ENCODE measurements around the gene ZNF260.

Gene ZNF260

DNA sequence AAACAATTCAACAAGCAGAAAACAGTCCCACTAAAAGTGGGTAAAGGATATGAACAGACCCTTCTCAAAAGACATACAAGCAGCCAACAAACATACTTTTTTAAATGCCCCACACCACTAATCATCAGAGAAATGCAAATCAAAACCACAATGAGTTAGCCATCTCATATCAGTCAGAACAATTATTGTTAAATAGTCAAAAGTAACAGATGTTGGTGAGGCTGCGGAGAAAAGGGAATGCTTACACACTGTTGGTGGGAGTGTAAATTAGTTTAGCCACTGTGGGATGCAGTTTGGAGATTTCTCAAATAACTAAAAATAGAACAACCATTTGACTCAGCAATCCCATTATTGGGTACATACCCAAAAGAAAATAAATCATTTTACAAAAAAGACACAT, 36.3 kb upstream of the ZNF260 start:
- no peak overlapping the region for H3K4me2 ChIP-seq (ENCODE audit: insufficient read depth, low read length, poor library complexity, severe bottlenecking)
- no peak overlapping the region for H2BK5ac ChIP-seq (ENCODE audit: low read length)
- no peak overlapping the region for H3K23ac ChIP-seq (ENCODE audit: low read depth, low read length, poor library complexity)
- no peaks in the 10 kb centered on the region for H3K4me1 ChIP-seq (ENCODE audit: control insufficient read depth in 2 of 2, insufficient read depth in 1 of 2, low read depth in 1 of 2, low read length in 2 of 2)
- no CpG with 5 or more reads among the region's 1 CpG for WGBS, 2 donors (ENCODE audit: extremely low coverage in 2 of 2, insufficient read length in 2 of 2, insufficient replicate concordance in 1 of 2)
- H2BK15ac ChIP-seq (ENCODE audit: low read length): no peak overlapping the region
- H3K18ac ChIP-seq (ENCODE audit: low read length): no peak overlapping the region
- no peak overlapping the region for H3K14ac ChIP-seq (ENCODE audit: low read length)
- no peak overlapping the region for H3K27ac ChIP-seq (replicated peaks; ENCODE audit: low read length)
- H4K8ac ChIP-seq (ENCODE audit: low read depth, low read length): no peak overlapping the region
- no peak overlapping the region for H4K91ac ChIP-seq (ENCODE audit: low read depth, low read length, poor library complexity)
- no peaks in the 10 kb centered on the region for H3K27me3 ChIP-seq (ENCODE audit: control insufficient read depth in 3 of 3, insufficient read depth in 3 of 3, low read depth in 1 of 3, low read length in 3 of 3)
- no peak overlapping the region for H3K4ac ChIP-seq (ENCODE audit: low read length)
- no peak overlapping the region for H2BK12ac ChIP-seq (ENCODE audit: low read length)
- no peak overlapping the region for H3K4me3 ChIP-seq (ENCODE audit: low read length in 2 of 2)
- H3K9me3 ChIP-seq (replicated peaks in 1 of 2; ENCODE audit: control insufficient read depth in 2 of 2, insufficient read depth in 1 of 2, low read depth in 1 of 2, low read length in 2 of 2): peaks cover 17 to 85% of the 10 kb centered on the region in 2 donors
- no peak for DNase-seq (ENCODE audit: low spot score)
- H3K9ac ChIP-seq (ENCODE audit: low read depth, low read length, poor library complexity): no peak overlapping the region
- H2AK5ac ChIP-seq (ENCODE audit: low read depth, low read length): no peak overlapping the region
- no peak overlapping the region for H2AFZ ChIP-seq (ENCODE audit: low read length)
- peaks cover 2% of the 10 kb centered on the region for H3K79me1 ChIP-seq (ENCODE audit: low read depth, low read length)
- H3K36me3 ChIP-seq (replicated peaks in 1 of 2; ENCODE audit: control insufficient read depth in 2 of 2, insufficient read depth in 2 of 2, low read length in 2 of 2): peaks cover 11 to 38% of the 10 kb centered on the region in 2 donors
- no peak overlapping the region for H2BK120ac ChIP-seq (ENCODE audit: low read depth, low read length)

GRCh38 chr19:36547001-36547732, 19.1 kb upstream of the ZNF260 start:
- Histone ChIP-seq H3K4ac (ENCODE audit: low read length) (no peak overlapping the region), H4K91ac (ENCODE audit: low read depth, low read length, poor library complexity) (no peak overlapping the region), H3K27ac (replicated peaks; ENCODE audit: low read length) (no peak overlapping the region), H2BK15ac (ENCODE audit: low read length) (no peak overlapping the region), H2BK120ac (ENCODE audit: low read depth, low read length) (no peak overlapping the region), H3K27me3 (ENCODE audit: control insufficient read depth in 3 of 3, insufficient read depth in 3 of 3, low read depth in 1 of 3, low read length in 3 of 3) (no peaks in the 10 kb centered on the region), H3K4me2 (ENCODE audit: insufficient read depth, low read length, poor library complexity, severe bottlenecking) (no peak overlapping the region), H3K9me3 (replicated peaks in 1 of 2; ENCODE audit: control insufficient read depth in 2 of 2, insufficient read depth in 1 of 2, low read depth in 1 of 2, low read length in 2 of 2) (peaks cover 30 to 100% of the 10 kb centered on the region in 2 donors), H3K23ac (ENCODE audit: low read depth, low read length, poor library complexity) (no peak overlapping the region), H3K36me3 (replicated peaks in 1 of 2; ENCODE audit: control insufficient read depth in 2 of 2, insufficient read depth in 2 of 2, low read length in 2 of 2) (peaks cover 18 to 92% of the 10 kb centered on the region in 2 donors), H2AFZ (ENCODE audit: low read length) (no peak overlapping the region), H2BK12ac (ENCODE audit: low read length) (no peak overlapping the region), H3K4me1 (ENCODE audit: control insufficient read depth in 2 of 2, insufficient read depth in 1 of 2, low read depth in 1 of 2, low read length in 2 of 2) (no peaks in the 10 kb centered on the region), H3K79me1 (ENCODE audit: low read depth, low read length) (no peaks in the 10 kb centered on the region), H2AK5ac (ENCODE audit: low read depth, low read length) (no peak overlapping the region), H2BK5ac (ENCODE audit: low read length) (no peak overlapping the region), H4K8ac (ENCODE audit: low read depth, low read length) (no peak overlapping the region), H3K18ac (ENCODE audit: low read length) (no peak overlapping the region), H3K4me3 (ENCODE audit: low read length in 2 of 2) (no peak overlapping the region), H3K14ac (ENCODE audit: low read length) (no peak overlapping the region), H3K9ac (ENCODE audit: low read depth, low read length, poor library complexity) (no peak overlapping the region)
- DNase-seq (ENCODE audit: low spot score): no peak
- WGBS, 2 donors (ENCODE audit: extremely low coverage in 2 of 2, insufficient read length in 2 of 2, insufficient replicate concordance in 1 of 2): no CpG with 5 or more reads among the region's 5 CpGs

- no peak overlapping the region for H3K27ac ChIP-seq (replicated peaks; ENCODE audit: low read length)
- H3K23ac ChIP-seq (ENCODE audit: low read depth, low read length, poor library complexity): no peak overlapping the region
- H3K9me3 ChIP-seq (replicated peaks in 1 of 2; ENCODE audit: control insufficient read depth in 2 of 2, insufficient read depth in 1 of 2, low read depth in 1 of 2, low read length in 2 of 2): peaks cover 18 to 55% of the 10 kb centered on the region in 2 donors
- H2BK15ac ChIP-seq (ENCODE audit: low read length): no peak overlapping the region
- peak overlapping the region; percentile 77 for H3K14ac ChIP-seq (ENCODE audit: low read length)
- no peaks in the 10 kb centered on the region for H3K27me3 ChIP-seq (ENCODE audit: control insufficient read depth in 3 of 3, insufficient read depth in 3 of 3, low read depth in 1 of 3, low read length in 3 of 3)
- H3K4me2 ChIP-seq (ENCODE audit: insufficient read depth, low read length, poor library complexity, severe bottlenecking): peak overlapping the region; percentile 85
- no peak overlapping the region for H3K4ac ChIP-seq (ENCODE audit: low read length)
- no peak overlapping the region for H2AK5ac ChIP-seq (ENCODE audit: low read depth, low read length)
- peaks cover 4% of the 10 kb centered on the region for H3K79me1 ChIP-seq (ENCODE audit: low read depth, low read length)
- peak overlapping the region; percentile 58 to 99 for H3K4me3 ChIP-seq (ENCODE audit: low read length in 2 of 2)
- H2BK5ac ChIP-seq (ENCODE audit: low read length): peak overlapping the region; percentile 44
- WGBS, 2 donors (ENCODE audit: extremely low coverage in 2 of 2, insufficient read length in 2 of 2, insufficient replicate concordance in 1 of 2): no CpG with 5 or more reads among the region's 12 CpGs
- H3K4me1 ChIP-seq (ENCODE audit: control insufficient read depth in 2 of 2, insufficient read depth in 1 of 2, low read depth in 1 of 2, low read length in 2 of 2): peaks cover 0 to 4% of the 10 kb centered on the region in 2 donors
- H2BK12ac ChIP-seq (ENCODE audit: low read length): no peak overlapping the region
- DNase-seq (ENCODE audit: low spot score): no peak
- H3K18ac ChIP-seq (ENCODE audit: low read length): peak overlapping the region; percentile 46
- no peak overlapping the region for H2BK120ac ChIP-seq (ENCODE audit: low read depth, low read length)
- H2AFZ ChIP-seq (ENCODE audit: low read length): peak overlapping the region; percentile 87
- peak overlapping the region; percentile 93 for H3K9ac ChIP-seq (ENCODE audit: low read depth, low read length, poor library complexity)
- no peak overlapping the region for H4K8ac ChIP-seq (ENCODE audit: low read depth, low read length)
- H4K91ac ChIP-seq (ENCODE audit: low read depth, low read length, poor library complexity): no peak overlapping the region
- peaks cover 9 to 29% of the 10 kb centered on the region in 2 donors for H3K36me3 ChIP-seq (replicated peaks in 1 of 2; ENCODE audit: control insufficient read depth in 2 of 2, insufficient read depth in 2 of 2, low read length in 2 of 2)
These were observed 949 bp upstream of the ZNF260 start for GRCh38 chr19:36528921-36529518.

GRCh38 chr19:36527873-36528193, 238 bp downstream of the ZNF260 start:
- Histone ChIP-seq H3K79me1 (ENCODE audit: low read depth, low read length) (peaks cover 4% of the 10 kb centered on the region), H3K18ac (ENCODE audit: low read length) (peak overlapping the region; percentile 97), H2BK5ac (ENCODE audit: low read length) (peak overlapping the region; percentile 76), H2AK5ac (ENCODE audit: low read depth, low read length) (no peak overlapping the region), H3K14ac (ENCODE audit: low read length) (peak overlapping the region; percentile 49), H4K8ac (ENCODE audit: low read depth, low read length) (no peak overlapping the region), H3K36me3 (replicated peaks in 1 of 2; ENCODE audit: control insufficient read depth in 2 of 2, insufficient read depth in 2 of 2, low read length in 2 of 2) (peaks cover 14 to 41% of the 10 kb centered on the region in 2 donors), H4K91ac (ENCODE audit: low read depth, low read length, poor library complexity) (no peak overlapping the region), H2BK15ac (ENCODE audit: low read length) (no peak overlapping the region), H2AFZ (ENCODE audit: low read length) (peak overlapping the region; percentile 87), H3K27me3 (ENCODE audit: control insufficient read depth in 3 of 3, insufficient read depth in 3 of 3, low read depth in 1 of 3, low read length in 3 of 3) (no peaks in the 10 kb centered on the region), H3K4me3 (ENCODE audit: low read length in 2 of 2) (peak overlapping the region; percentile 58 to 99), H3K4me1 (ENCODE audit: control insufficient read depth in 2 of 2, insufficient read depth in 1 of 2, low read depth in 1 of 2, low read length in 2 of 2) (peaks cover 0 to 4% of the 10 kb centered on the region in 2 donors), H3K4me2 (ENCODE audit: insufficient read depth, low read length, poor library complexity, severe bottlenecking) (peak overlapping the region; percentile 41), H2BK12ac (ENCODE audit: low read length) (no peak overlapping the region), H3K9me3 (replicated peaks in 1 of 2; ENCODE audit: control insufficient read depth in 2 of 2, insufficient read depth in 1 of 2, low read depth in 1 of 2, low read length in 2 of 2) (peaks cover 21 to 57% of the 10 kb centered on the region in 2 donors), H3K23ac (ENCODE audit: low read depth, low read length, poor library complexity) (peak overlapping the region; percentile 82), H2BK120ac (ENCODE audit: low read depth, low read length) (no peak overlapping the region), H3K27ac (replicated peaks; ENCODE audit: low read length) (peak overlapping the region; percentile 53), H3K4ac (ENCODE audit: low read length) (no peak overlapping the region), H3K9ac (ENCODE audit: low read depth, low read length, poor library complexity) (peak overlapping the region; percentile 92)
- no CpG with 5 or more reads among the region's 13 CpGs for WGBS, 2 donors (ENCODE audit: extremely low coverage in 2 of 2, insufficient read length in 2 of 2, insufficient replicate concordance in 1 of 2)
- DNase-seq (ENCODE audit: low spot score): no peak
